NCI-H1694 treated with DMSO at 0.1 percent for 48 hours (cell line): ENCODE results near the gene CACNG7.
"Not testable (repeated sequence)": the region's sequence is repeated elsewhere in the genome, so short reads cannot be mapped to it uniquely, and the experiment has no call there.

Experiments
- DNase-seq: peaks from one replicate; lab custom pipeline; 2025; lab: John Stamatoyannopoulos, UW

The CACNG7 gene

DNA sequence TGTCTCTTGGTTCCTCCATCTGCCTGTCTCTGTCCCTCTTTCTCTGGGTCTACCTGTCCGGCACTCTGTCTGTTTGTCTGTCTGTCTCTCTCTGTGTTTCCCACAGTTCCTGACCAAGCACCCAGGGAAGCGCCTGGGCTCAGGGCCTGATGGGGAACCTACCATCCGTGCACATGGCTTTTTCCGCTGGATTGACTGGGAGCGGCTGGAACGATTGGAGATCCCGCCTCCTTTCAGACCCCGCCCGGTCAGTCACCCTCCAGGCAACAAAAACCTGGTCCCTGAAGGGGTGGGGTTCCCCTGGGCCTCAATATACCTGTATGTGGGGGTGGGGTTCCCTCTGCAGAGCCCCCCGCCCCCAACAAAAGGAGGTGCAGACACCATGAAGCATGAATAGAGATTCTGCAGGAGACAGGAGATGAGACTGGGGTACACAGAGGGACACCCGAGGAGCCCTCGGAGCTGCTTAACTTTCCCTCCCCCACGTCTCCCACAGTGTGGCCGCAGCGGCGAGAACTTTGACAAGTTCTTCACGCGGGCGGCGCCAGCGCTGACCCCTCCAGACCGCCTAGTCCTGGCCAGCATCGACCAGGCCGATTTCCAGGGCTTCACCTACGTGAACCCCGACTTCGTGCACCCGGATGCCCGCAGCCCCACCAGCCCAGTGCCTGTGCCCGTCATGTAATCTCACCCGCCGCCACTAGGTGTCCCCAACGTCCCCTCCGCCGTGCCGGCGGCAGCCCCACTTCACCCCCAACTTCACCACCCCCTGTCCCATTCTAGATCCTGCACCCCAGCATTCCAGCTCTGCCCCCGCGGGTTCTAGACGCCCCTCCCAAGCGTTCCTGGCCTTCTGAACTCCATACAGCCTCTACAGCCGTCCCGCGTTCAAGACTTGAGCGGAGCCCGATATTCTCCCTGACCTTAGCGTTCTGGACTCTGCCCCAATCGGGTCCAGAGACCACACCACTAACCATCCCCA lies 2.6 kb upstream of the CACNG7 start:
- DNase-seq = no peak

DNA sequence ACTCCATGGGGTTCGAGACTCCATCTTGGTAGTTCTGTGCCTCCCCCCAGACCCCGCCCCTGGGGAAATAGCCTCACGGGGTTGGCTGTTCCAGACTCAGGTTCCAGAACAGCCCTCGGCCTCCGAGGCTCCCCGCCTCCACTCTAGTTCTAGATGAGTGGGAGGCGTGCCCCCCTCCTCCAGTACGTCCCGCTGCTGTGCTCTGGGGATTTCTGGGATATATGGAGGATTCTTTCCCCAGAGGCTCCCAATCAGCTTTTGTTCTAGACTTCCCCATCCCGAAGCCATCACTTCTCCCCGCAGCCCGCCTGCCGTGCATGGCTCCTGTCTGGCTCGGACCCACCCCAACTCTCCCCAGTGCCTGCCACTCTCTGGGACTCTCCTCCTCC lies 1.9 kb upstream of the CACNG7 start:
- DNase-seq = no peak

- DNase-seq = no peak
These were observed 1.4 kb upstream of the CACNG7 start for GRCh38 chr19:53907690-53908089.

- no peak for DNase-seq
These were observed 758 bp upstream of the CACNG7 start for GRCh38 chr19:53908106-53908934.

GRCh38 chr19:53909471-53910169 lies 542 bp downstream of the CACNG7 start:
- no peak for DNase-seq

DNA sequence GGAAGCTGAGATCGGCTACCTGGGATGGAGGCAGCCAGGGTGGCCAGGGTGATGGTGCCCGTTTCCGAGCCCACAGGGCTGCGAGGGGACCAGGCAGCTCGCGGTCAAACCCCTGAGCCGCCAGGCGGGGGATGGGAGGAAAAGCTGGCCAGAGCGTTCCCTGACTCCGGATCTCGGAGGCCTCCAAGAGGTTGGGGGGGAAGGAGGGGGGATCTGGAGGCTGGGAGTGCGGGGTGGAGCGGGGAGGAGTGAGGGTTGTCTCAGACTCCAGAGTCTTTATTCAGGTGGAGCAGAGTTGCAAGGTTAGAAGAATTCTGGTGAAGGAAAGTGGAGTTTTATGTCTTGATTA lies 1.1 kb downstream of the CACNG7 start:
- no peak for DNase-seq

GRCh38 chr19:53912653-53913052 lies 3.6 kb downstream of the CACNG7 start:
- DNase-seq = no peak

DNA sequence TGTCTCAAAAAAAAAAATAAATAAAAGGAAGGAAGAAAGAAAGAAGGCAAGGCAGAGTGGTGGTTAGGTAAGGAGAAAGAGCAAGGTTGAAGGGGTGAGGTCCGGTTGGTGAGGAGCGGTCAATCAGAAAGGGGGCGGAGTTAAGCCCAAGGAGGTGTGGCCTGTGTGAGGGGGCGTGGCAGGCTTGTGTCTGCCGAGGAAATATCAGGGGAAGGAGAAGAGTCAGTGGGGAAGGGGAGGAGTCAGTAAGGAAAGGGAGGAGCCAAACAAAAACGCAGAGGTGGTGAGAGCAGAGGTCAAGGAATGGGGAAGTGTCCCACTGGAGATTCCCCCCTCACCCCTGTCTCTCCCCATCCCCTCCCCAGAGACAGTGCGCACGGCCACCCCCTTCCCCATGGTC lies 5.9 kb downstream of the CACNG7 start:
- no peak for DNase-seq

DNA sequence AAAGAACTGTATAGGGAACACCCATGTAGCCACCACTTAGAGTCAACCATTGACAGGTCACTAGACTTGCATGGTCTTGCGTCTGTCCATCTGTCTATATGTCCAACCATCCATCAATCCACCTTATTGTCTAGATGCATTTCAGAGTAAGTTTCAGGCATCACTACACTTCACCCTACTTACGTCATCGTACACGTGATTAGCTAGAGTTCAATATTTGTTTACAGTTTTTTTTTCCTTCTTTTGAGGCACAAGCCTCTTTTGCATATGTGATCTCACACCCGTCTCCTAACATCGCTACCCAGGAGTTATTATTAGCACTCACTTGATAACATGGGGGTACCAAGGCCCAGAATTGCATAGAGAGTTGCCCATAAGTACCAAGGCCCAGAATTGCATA lies 6.9 kb downstream of the CACNG7 start:
- DNase-seq = no peak

DNA sequence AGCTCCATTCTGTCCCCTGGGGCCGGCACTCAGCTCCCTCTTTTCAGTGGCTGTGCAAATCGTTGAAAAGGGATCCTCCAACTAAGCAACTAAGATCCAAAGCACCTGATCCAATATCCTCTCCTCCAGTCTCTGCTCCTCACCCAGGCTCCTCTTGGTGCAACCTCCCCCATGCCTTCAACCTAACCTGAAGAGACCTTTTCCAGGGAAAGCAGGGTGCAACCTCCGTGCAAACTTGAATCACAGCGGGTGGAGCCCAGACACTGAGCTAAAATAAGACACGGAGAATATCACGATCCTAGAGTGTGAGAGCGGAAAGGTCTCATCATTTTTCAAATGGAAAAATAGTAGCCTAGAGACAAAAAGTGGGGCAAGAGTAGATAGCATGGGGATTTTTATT lies 8.3 kb downstream of the CACNG7 start:
- DNase-seq = no peak

DNA sequence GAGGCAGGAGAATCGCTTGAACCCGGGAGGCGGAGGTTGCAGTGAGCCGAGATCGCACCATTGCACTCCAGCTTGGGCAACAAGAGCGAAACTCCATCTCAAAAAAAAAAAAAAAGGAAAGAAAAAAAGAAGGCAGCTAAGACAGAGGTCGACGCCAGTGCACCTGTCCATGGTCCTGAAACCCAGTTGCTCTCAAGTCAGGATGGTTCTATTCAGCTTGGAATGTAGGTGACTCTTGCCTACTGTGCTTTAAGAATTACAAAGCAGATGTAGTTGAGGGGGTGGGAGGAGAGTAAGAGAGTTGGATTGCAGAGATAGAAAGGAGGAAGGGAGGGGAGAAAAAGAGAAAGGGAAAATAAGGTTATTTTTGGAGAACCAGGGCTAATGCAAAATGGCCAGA lies 18.7 kb downstream of the CACNG7 start:
- no peak for DNase-seq

DNA sequence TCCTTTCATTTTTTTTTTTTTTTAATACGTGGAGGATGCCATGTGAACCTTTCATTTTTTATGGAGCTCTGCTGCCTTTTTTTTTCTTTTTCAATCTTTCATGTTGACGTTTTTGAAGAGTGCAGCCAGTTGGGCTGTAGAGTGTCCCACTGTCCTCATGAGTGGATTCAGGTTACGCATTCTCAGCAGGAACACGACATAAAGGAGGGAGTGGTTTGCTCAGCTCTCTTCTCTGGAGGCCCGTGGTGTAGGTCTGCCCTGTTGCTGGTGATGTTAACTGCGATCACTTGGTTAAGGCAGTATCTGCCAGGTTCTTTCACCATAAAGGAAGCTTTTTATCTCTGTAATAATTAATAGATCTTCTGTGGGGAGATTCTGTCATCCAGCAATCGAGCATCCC lies 27.0 kb downstream of the CACNG7 start:
- no peak for DNase-seq

DNA sequence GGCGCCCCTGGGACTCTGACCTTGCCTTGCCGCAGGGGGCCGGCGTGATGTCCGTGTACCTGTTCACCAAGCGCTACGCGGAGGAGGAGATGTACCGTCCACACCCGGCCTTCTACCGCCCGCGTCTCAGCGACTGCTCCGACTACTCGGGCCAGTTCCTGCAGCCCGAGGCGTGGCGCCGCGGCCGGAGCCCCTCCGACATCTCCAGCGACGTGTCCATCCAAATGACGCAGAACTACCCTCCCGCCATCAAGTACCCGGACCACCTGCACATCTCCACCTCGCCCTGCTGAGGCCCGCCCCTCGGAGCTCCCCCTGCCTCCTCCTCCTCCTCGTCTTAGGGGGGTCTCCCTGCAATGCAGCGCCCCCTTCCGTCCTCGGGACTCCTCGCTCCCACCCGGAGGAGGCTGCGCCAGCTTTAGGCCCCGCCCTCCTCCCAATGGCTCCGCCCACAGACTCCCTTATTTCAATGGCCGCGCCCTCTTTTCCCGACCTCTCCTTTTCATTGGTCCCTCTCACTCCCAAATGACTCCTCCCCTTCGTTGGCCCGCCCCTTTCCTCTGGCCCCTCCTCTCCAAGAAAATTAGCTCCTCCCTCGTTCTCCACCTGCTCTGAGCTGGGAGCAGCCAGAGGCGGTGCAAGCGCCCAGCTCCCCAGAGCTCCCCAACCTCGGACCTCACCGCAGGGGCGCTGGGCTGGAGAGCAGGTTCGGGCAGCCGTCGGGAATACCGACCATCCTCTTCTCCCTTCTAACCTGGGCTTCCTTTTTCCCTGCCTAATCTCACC lies 33.1 kb downstream of the CACNG7 start:
- DNase-seq = no peak

DNA sequence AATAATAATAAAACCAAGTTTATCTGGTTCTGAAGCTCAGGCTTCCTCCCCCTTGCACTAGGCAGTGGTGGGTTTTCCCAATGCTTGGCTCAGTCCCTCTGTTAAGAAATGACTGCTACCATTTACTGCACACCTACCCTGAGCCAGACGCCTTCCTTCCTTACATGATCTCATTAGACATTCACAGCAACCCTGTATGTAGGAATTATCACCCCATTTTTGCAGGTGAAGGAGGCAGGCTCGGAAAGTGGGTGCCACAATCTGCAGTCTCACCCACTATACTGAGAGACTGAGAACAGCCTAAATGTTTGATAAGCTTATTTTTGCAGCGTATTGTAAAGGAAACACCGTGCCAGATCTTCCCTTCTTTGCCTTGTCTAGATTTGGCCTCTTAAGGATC lies 35.3 kb downstream of the CACNG7 start:
- DNase-seq = no peak

DNA sequence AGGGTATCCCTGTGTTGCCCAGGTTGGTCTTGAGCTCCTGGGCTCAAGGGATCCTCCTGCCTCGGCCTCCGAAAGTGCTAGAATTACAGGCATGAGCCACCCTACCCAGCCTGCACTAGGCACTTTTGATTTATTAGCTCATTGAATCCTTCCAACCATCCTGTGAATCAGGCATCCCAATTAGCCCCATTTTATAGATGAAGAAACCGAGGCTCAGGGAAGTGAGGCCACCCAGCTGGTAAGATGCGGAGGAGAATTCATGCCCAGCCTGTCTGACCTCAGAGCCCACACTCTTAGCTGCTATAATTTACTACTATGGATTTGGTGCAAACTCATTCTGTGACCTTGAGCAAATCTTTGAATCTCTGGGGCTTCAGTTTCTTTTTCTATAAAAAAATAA lies 35.9 kb downstream of the CACNG7 start:
- no peak for DNase-seq

- DNase-seq = no peak
These were observed 36.4 kb downstream of the CACNG7 start for GRCh38 chr19:53945441-53945840.

DNA sequence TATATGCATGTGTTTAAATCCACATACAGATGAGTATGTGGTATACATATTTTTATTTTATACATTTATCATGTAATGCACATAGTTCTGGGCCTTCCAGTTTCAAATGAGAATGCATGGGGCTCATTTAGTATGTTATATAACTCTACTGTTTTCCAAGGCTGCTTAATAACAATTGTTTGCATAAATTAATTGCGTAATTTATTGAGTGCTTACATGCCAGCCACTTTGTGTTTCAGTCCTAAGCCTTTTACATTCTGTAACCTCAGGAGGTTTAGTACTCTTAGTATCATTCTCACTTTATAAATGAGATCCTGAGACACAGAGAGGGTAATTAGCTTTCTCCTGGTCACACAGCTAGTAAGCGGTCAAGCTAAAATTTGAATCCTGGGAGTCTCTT lies 36.9 kb downstream of the CACNG7 start:
- no peak for DNase-seq

DNA sequence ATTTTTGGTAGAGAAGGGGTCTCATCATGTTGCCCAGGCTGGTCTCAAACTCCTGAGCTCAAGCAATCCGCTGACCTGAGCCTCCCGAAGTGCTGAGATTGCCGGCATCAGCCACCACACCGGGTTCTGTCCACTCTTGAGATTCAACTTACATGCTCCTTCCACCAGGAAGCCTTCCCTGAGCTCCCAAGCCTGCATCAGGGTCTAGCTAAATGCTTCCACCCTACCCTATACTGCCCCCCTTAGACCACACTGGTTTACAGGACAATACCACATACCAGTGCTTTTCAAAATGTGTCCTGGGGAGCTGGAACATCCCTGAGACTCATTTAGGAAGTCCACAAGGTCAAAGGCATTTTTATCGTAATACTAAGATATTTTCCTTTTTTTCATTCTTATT lies 38.5 kb downstream of the CACNG7 start:
- no peak for DNase-seq

- DNase-seq = not testable (repeated sequence)
These were observed 39.5 kb downstream of the CACNG7 start for GRCh38 chr19:53948611-53949010.

DNA sequence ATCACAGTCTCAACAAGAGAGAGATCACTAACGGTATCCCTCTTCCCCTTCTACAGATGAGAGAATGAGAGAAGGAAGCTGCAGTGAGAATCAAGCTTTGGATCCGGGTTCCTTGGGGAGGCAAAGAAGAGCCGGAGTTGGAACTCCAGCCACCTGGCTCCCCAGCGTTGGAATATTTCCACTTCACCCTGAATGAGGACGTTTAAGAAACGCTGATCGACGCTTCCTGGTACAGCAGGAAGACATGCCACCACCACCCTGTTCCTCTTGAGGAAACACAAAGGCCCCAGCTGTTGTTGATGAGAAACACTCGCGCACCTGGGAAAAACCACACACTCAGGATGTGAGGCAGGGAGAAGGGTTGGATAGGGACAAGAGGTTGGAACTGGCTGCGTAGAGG lies 42.4 kb downstream of the CACNG7 start:
- no peak for DNase-seq

- no peak for DNase-seq
These were observed 42.9 kb downstream of the CACNG7 start for GRCh38 chr19:53951947-53952346.

GRCh38 chr19:53953383-53953782 lies 44.3 kb downstream of the CACNG7 start:
- DNase-seq = no peak
